ENCODE data around the gene UNCX. TPM values are rescaled to one million over a fixed set of nuclear protein-coding genes. Genes with fewer than 3 reads are reported as not detected.

Gene UNCX
- total and polyA plus RNA-seq, 8 donors: not detected

GRCh38 chr7:1250901-1251300 is 18.2 kb downstream of the UNCX start:
- no peaks in the 10 kb centered on the region for H3K36me3 ChIP-seq
- no peaks in the 10 kb centered on the region for H3K9me3 ChIP-seq
- no peak for DNase-seq
- H3K4me3 ChIP-seq: no peak overlapping the region
- no peak overlapping the region for H3K27ac ChIP-seq
- H3K4me1 ChIP-seq: peaks cover 17 to 36% (median 23%) of the 10 kb centered on the region in 4 donors
- no peak for TF ChIP-seq POLR2AphosphoS5 (IDR thresholded peaks at IDR 0.05)
- no peak for TF ChIP-seq POLR2A (IDR thresholded peaks at IDR 0.05)
- TF ChIP-seq CTCF (IDR thresholded peaks at IDR 0.05): no peak
- no peak for TF ChIP-seq EP300 (IDR thresholded peaks at IDR 0.05)
- H3K27me3 ChIP-seq: peaks cover 52 to 100% (median 95%) of the 10 kb centered on the region in 3 donors
- intact Hi-C loops (cut with DNase I; ENCODE audit: low total_unique reads): no loop called here
- WGBS, 5 donors: 79 to 90% (median 83%) methylated on average over 8 of the region's 8 CpGs

- peaks cover 10 to 28% (median 17%) of the 10 kb centered on the region in 4 donors for H3K4me1 ChIP-seq
- no peak overlapping the region for H3K27ac ChIP-seq
- intact Hi-C loops (cut with DNase I; ENCODE audit: low total_unique reads): no loop called here
- no peaks in the 10 kb centered on the region for H3K9me3 ChIP-seq
- 24 to 37% (median 27%) methylated on average over 20 to 25 of the region's 25 CpGs for WGBS, 5 donors
- H3K27me3 ChIP-seq: peaks cover 42 to 100% (median 94%) of the 10 kb centered on the region in 3 donors
- no peak overlapping the region for H3K4me3 ChIP-seq
- H3K36me3 ChIP-seq: no peaks in the 10 kb centered on the region
- no peak for DNase-seq
- TF ChIP-seq CTCF (IDR thresholded peaks at IDR 0.05): no peak
- no peak for TF ChIP-seq POLR2A (IDR thresholded peaks at IDR 0.05)
Observed at GRCh38 chr7:1251796-1252539, 19.3 kb downstream of the UNCX start.

GRCh38 chr7:1252540-1253090 is 19.9 kb downstream of the UNCX start:
- peaks cover 35 to 100% (median 94%) of the 10 kb centered on the region in 3 donors for H3K27me3 ChIP-seq
- 70 to 80% (median 78%) methylated on average over 17 of the region's 17 CpGs for WGBS, 5 donors
- H3K9me3 ChIP-seq: no peaks in the 10 kb centered on the region
- no peak for DNase-seq
- no peak overlapping the region for H3K4me3 ChIP-seq
- TF ChIP-seq POLR2AphosphoS5 (IDR thresholded peaks at IDR 0.05): no peak
- no peaks in the 10 kb centered on the region for H3K36me3 ChIP-seq
- no peak overlapping the region for H3K27ac ChIP-seq
- H3K4me1 ChIP-seq: peaks cover 3 to 22% (median 10%) of the 10 kb centered on the region in 4 donors
- intact Hi-C loops (cut with DNase I; ENCODE audit: low total_unique reads): no loop called here

GRCh38 chr7:1253681-1254181 is 21.1 kb downstream of the UNCX start:
- intact Hi-C loops (cut with DNase I; ENCODE audit: low total_unique reads): no loop called here
- peaks cover 31 to 99% (median 82%) of the 10 kb centered on the region in 3 donors for H3K27me3 ChIP-seq
- H3K9me3 ChIP-seq: no peaks in the 10 kb centered on the region
- H3K36me3 ChIP-seq: no peaks in the 10 kb centered on the region
- H3K4me3 ChIP-seq: no peak overlapping the region
- TF ChIP-seq POLR2AphosphoS5 (IDR thresholded peaks at IDR 0.05) (no peak), CTCF (IDR thresholded peaks at IDR 0.05) (no peak), EP300 (IDR thresholded peaks at IDR 0.05) (no peak), POLR2A (IDR thresholded peaks at IDR 0.05) (no peak)
- H3K27ac ChIP-seq: no peak overlapping the region
- no peak for DNase-seq
- peaks cover 0 to 12% (median 3%) of the 10 kb centered on the region in 4 donors for H3K4me1 ChIP-seq
- WGBS, 5 donors: 57 to 71% (median 65%) methylated on average over 15 to 20 of the region's 20 CpGs

Measured in stomach (tissue), 9 donors.